HepG2 (cell line): ENCODE results near the gene LYRM7. TPM values are rescaled to one million over a fixed set of nuclear protein-coding genes. Genes with fewer than 3 reads are reported as not detected.
A peak's percentile ranks its signal among the peaks of the same experiment; 100 is the strongest.

Experiments
- JARID2 ChIP-seq: sonication (generic); formaldehyde crosslinking; IDR thresholded peaks from 2 replicates; pipeline ENCODE4 v1.8.1; 2023; ENCODE audit warnings: missing genetic modification reagents, inconsistent platforms; ENCODE audit not compliant: insufficient replicate concordance
- KAT7 ChIP-seq: IDR thresholded peaks from 2 replicates; pipeline ENCODE4 v1.6.1; 2018; ENCODE audit warnings: borderline replicate concordance, missing compliant biosample characterization
- LCORL ChIP-seq, 2 experiments: fragments of 450-650 bp in 1 of 2; sonication (generic) in 1 of 2; formaldehyde crosslinking in 1 of 2; IDR thresholded peaks; 2 replicates each; pipeline versions ENCODE4 v1.5.0 to v1.6.1; 2017 to 2020; ENCODE audit warnings: antibody characterized with exemption in 1 of 2, missing genetic modification reagents in 1 of 2
- MIXL1 ChIP-seq: IDR thresholded peaks from 2 replicates; pipeline ENCODE4 v1.6.1; 2016
- MTF1 ChIP-seq: sonication (generic); formaldehyde crosslinking; IDR thresholded peaks from 2 replicates; pipeline ENCODE4 v1.5.0; 2020; ENCODE audit warnings: missing genetic modification reagents
- NCOA5 ChIP-seq: sonication (generic); formaldehyde crosslinking; IDR thresholded peaks from 2 replicates; pipeline ENCODE4 v1.4.0; 2020; ENCODE audit warnings: missing genetic modification reagents
- PAXIP1 ChIP-seq: sonication (generic); formaldehyde crosslinking; conservative IDR thresholded peaks from 2 replicates; pipeline ENCODE4 v1.4.0; 2020; ENCODE audit warnings: mild to moderate bottlenecking, missing genetic modification reagents, moderate library complexity
- REL ChIP-seq: sonication (generic); formaldehyde crosslinking; conservative IDR thresholded peaks from 2 replicates; pipeline ENCODE4 v1.8.0; 2022; ENCODE audit warnings: mild to moderate bottlenecking, missing genetic modification reagents, moderate library complexity
- SOX6 ChIP-seq, 2 experiments: fragments of 450-650 bp in 1 of 2; sonication (generic) in 1 of 2; formaldehyde crosslinking in 1 of 2; IDR thresholded peaks; 2 replicates each; pipeline versions ENCODE4 v1.4.0 to v1.6.1; 2017 to 2020; ENCODE audit warnings: antibody characterized with exemption in 1 of 2, mild to moderate bottlenecking in 1 of 2, missing genetic modification reagents in 1 of 2
- SP2 ChIP-seq: sonication (generic); formaldehyde crosslinking; IDR thresholded peaks from 2 replicates; pipeline ENCODE4 v1.5.1; 2020; ENCODE audit warnings: mild to moderate bottlenecking, missing genetic modification reagents
- TBL1XR1 ChIP-seq: fragments of 150-350 bp; IDR thresholded peaks from 2 replicates; pipeline ENCODE4 v1.6.1; 2014; ENCODE audit warnings: borderline replicate concordance, low read length; ENCODE audit not compliant: partially characterized antibody
- ZNF275 ChIP-seq: sonication (generic); formaldehyde crosslinking; IDR thresholded peaks from 2 replicates; pipeline ENCODE4 v1.8.0; 2022; ENCODE audit warnings: missing genetic modification reagents, mild to moderate bottlenecking, inconsistent platforms, borderline replicate concordance
- ZNF615 ChIP-seq: sonication (generic); formaldehyde crosslinking; IDR thresholded peaks from 2 replicates; pipeline ENCODE4 v1.5.0; 2020; ENCODE audit warnings: mild to moderate bottlenecking, missing genetic modification reagents, borderline replicate concordance
- polyA plus RNA-seq, 8 experiments: library from polyadenylated mRNA; depleted of rRNA in 3 of 8; stranded (reverse) in 7 of 8; unstranded in 1 of 8; fragments of >200 nt; fragmentation: Illumina TruSeq in 4 of 8; extraction: Trizol in 4 of 8; gene quantifications; 2 replicates each; pipeline versions ENCODE4 v1.2.1 to v1.2.3, GENCODE V29; 2011 to 2016; ENCODE audit warnings: low read depth in 4 of 8, missing spikeins in 1 of 8, mixed read lengths in 1 of 8; ENCODE audit not compliant: insufficient read depth in 1 of 8
- total RNA-seq, 5 experiments: library from RNA; depleted of rRNA; stranded (reverse); fragments of >200 nt; fragmentation: Illumina TruSeq; extraction: Trizol; gene quantifications; 2 replicates each; pipeline ENCODE4 v1.2.3, GENCODE V29; 2016; ENCODE audit warnings: low read depth in 1 of 5
- TF ChIP-seq, protein P1 (sequence below): sonication (generic); formaldehyde crosslinking; IDR thresholded peaks from 2 replicates; pipeline ENCODE4 v1.4.0; 2020; ENCODE audit warnings: missing genetic modification reagents, mild to moderate bottlenecking, borderline replicate concordance
- TF ChIP-seq, protein P2 (sequence below): sonication (generic); formaldehyde crosslinking; IDR thresholded peaks from 2 replicates; pipeline ENCODE4 v1.5.0; 2020; ENCODE audit warnings: missing genetic modification reagents, mild to moderate bottlenecking, borderline replicate concordance
- TF ChIP-seq, protein P3 (sequence below): IDR thresholded peaks from 2 replicates; pipeline ENCODE4 v1.6.1; 2018; ENCODE audit warnings: missing genetic modification reagents
- TF ChIP-seq, protein P4 (sequence below): sonication (generic); formaldehyde crosslinking; IDR thresholded peaks from 2 replicates; pipeline ENCODE4 v1.4.0; 2020; ENCODE audit warnings: mild to moderate bottlenecking, missing genetic modification reagents

The LYRM7 gene
- total and polyA plus RNA-seq, 2 of the 13 experiments (the other 11 are each of a cell fraction or from before 2014, with no cell fraction given) = 3.0 to 5.5 TPM

DNA sequence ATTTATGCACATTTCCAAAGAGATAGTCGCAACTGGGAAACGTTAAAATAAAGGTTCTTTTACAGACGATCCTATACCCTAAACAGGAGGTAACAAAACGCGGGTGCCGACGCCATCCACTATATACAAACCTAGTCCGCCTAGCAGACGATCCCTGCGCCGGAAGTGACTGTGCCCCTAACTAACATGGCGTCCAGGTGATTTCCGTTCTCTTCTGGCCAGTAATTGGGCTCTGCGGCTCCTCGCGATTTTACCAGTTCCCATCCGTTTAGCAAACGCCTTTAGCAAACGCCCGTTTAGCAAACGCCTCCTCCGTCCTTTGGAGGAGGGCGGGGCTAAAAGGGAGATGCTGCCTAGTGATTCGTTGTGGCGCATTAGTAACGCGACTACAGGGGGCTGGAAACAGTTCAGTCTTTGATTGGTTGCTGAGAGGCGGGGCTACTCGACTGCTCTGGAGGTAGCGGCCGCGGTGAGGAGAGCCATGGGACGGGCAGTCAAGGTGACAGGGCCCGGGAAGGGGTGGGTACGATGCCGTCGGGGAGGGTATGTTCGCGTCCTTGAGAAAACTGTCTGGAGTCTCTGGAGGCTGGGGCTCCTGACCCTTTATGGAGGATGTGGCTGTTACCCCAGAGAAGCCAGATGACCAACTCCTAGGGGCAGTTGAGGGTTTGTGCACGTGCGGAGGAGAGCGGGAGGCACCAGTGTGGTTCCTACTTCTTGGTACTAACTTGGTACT, at the start of gene LYRM7 (continued):
- TF ChIP-seq SP2 (CRISPR knock-in tag) (peak; percentile 80), MTF1 (no peak), ZNF275 (CRISPR knock-in tag) (no peak), NCOA5 (CRISPR knock-in tag) (no peak), ZNF615 (no peak), KAT7 (CRISPR knock-in tag) (peak; percentile 86), LCORL (IDR thresholded peaks at IDR 0.05) (no peak), LCORL (CRISPR knock-in tag; IDR thresholded peaks at IDR 0.05) (0 out of 2 replicates have a peak, but pooled peaks have one; percentile 4), TBL1XR1 (peak; percentile 5), PAXIP1 (CRISPR knock-in tag) (0 out of 2 replicates have a peak, but pooled peaks have one; percentile 24), REL (CRISPR knock-in tag) (no peak), SOX6 (IDR thresholded peaks at IDR 0.05) (no peak), SOX6 (CRISPR knock-in tag; IDR thresholded peaks at IDR 0.05) (no peak; the same call in 1 of the 2 replicates), JARID2 (CRISPR knock-in tag) (no peak), MIXL1 (CRISPR knock-in tag) (peak; percentile 91)
- TF ChIP-seq, protein P1, sequence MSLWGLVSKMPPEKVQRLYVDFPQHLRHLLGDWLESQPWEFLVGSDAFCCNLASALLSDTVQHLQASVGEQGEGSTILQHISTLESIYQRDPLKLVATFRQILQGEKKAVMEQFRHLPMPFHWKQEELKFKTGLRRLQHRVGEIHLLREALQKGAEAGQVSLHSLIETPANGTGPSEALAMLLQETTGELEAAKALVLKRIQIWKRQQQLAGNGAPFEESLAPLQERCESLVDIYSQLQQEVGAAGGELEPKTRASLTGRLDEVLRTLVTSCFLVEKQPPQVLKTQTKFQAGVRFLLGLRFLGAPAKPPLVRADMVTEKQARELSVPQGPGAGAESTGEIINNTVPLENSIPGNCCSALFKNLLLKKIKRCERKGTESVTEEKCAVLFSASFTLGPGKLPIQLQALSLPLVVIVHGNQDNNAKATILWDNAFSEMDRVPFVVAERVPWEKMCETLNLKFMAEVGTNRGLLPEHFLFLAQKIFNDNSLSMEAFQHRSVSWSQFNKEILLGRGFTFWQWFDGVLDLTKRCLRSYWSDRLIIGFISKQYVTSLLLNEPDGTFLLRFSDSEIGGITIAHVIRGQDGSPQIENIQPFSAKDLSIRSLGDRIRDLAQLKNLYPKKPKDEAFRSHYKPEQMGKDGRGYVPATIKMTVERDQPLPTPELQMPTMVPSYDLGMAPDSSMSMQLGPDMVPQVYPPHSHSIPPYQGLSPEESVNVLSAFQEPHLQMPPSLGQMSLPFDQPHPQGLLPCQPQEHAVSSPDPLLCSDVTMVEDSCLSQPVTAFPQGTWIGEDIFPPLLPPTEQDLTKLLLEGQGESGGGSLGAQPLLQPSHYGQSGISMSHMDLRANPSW = peak; percentile 21; the same call in 1 of the 2 replicates
- TF ChIP-seq, protein P2, sequence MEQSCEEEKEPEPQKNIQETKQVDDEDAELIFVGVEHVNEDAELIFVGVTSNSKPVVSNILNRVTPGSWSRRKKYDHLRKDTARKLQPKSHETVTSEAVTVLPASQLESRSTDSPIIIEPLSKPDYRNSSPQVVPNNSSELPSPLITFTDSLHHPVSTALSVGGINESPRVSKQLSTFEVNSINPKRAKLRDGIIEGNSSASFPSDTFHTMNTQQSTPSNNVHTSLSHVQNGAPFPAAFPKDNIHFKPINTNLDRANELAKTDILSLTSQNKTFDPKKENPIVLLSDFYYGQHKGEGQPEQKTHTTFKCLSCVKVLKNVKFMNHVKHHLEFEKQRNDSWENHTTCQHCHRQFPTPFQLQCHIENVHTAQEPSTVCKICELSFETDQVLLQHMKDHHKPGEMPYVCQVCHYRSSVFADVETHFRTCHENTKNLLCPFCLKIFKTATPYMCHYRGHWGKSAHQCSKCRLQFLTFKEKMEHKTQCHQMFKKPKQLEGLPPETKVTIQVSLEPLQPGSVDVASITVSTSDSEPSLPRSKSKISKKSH (CRISPR knock-in tag) = 0 out of 2 replicates have a peak, but pooled peaks have one; percentile 50
- TF ChIP-seq, protein P3, sequence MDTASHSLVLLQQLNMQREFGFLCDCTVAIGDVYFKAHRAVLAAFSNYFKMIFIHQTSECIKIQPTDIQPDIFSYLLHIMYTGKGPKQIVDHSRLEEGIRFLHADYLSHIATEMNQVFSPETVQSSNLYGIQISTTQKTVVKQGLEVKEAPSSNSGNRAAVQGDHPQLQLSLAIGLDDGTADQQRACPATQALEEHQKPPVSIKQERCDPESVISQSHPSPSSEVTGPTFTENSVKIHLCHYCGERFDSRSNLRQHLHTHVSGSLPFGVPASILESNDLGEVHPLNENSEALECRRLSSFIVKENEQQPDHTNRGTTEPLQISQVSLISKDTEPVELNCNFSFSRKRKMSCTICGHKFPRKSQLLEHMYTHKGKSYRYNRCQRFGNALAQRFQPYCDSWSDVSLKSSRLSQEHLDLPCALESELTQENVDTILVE (CRISPR knock-in tag) = no peak
- TF ChIP-seq, protein P4, sequence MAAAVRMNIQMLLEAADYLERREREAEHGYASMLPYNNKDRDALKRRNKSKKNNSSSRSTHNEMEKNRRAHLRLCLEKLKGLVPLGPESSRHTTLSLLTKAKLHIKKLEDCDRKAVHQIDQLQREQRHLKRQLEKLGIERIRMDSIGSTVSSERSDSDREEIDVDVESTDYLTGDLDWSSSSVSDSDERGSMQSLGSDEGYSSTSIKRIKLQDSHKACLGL (CRISPR knock-in tag) = peak; percentile 54; the same call in 1 of the 2 replicates
